HL-60 (cell line): ENCODE data around the gene MANSC4.

Source experiments
- DNase-seq, 2 experiments: peaks; one replicate each; pipeline ENCODE4 v3.0.0-alpha.2; 2010 to 2020; ENCODE audit warnings: low read depth in 1 of 2, low spot score in 1 of 2
- H3K27ac ChIP-seq: fragments of 250-450 bp; sonication (Bioruptor Pico); replicated peaks from 2 replicates; pipeline ENCODE4 v1.5.1; 2020; ENCODE audit warnings: mild to moderate bottlenecking, moderate library complexity
- H3K27me3 ChIP-seq: fragments of 250-450 bp; sonication (Bioruptor Pico); 2 replicates; pipeline ENCODE4 v1.5.1; 2021; ENCODE audit warnings: mild to moderate bottlenecking, moderate library complexity; ENCODE audit not compliant: insufficient read depth, poor library complexity, severe bottlenecking
- H3K4me3 ChIP-seq: replicated peaks from 2 replicates; pipeline ENCODE4 v1.5.1; 2011; ENCODE audit warnings: mild to moderate bottlenecking, control low read depth, low read length; ENCODE audit not compliant: insufficient read depth
- CTCF ChIP-seq: IDR thresholded peaks from one replicate; pipeline ENCODE4 v1.5.1; 2011; ENCODE audit warnings: low read length, control low read depth, inconsistent platforms; ENCODE audit not compliant: insufficient read depth
- GABPA ChIP-seq: IDR thresholded peaks from 2 replicates; pipeline ENCODE4 v1.6.1; 2012; ENCODE audit warnings: low read depth
- POLR2AphosphoS5 ChIP-seq: IDR thresholded peaks from 2 replicates; pipeline ENCODE4 v1.6.1; 2012; ENCODE audit warnings: low read depth
- REST ChIP-seq: IDR thresholded peaks from 2 replicates; pipeline ENCODE4 v1.6.1; 2012; ENCODE audit warnings: low read depth; ENCODE audit not compliant: insufficient replicate concordance
- SPI1 ChIP-seq: IDR thresholded peaks from 2 replicates; pipeline ENCODE4 v1.6.1; 2012; ENCODE audit warnings: low read depth, mild to moderate bottlenecking, borderline replicate concordance

Gene MANSC4

GRCh38 chr12:27781680-27782079 is 1.6 kb upstream of the MANSC4 start:
- Histone ChIP-seq H3K27ac (no peak overlapping the region), H3K4me3 (no peak overlapping the region), H3K27me3 (no peaks in the 10 kb centered on the region)
- DNase-seq: no peak
- TF ChIP-seq CTCF: no peak
- no peak for TF ChIP-seq POLR2AphosphoS5
- TF ChIP-seq SPI1: no peak

- Histone ChIP-seq H3K27ac (peak overlapping the region; percentile 66), H3K27me3 (no peaks in the 10 kb centered on the region), H3K4me3 (peak overlapping the region; percentile 81)
- DNase-seq: peak in 1 of 2 experiments; percentile 4
- TF ChIP-seq GABPA (no peak), SPI1 (no peak), POLR2AphosphoS5 (no peak), REST (no peak), CTCF (no peak)
Measured at GRCh38 chr12:27780612-27781408, 774 bp upstream of the MANSC4 start.

GRCh38 chr12:27779416-27779919 is 568 bp downstream of the MANSC4 start:
- DNase-seq: peak in 1 of 2 experiments; percentile 21
- Histone ChIP-seq H3K27ac (peak overlapping the region; percentile 66), H3K27me3 (no peaks in the 10 kb centered on the region)

More at GRCh38 chr12:27779416-27779919, 568 bp downstream of the MANSC4 start:
- H3K4me3 ChIP-seq: peak overlapping the region; percentile 81
- TF ChIP-seq SPI1 (no peak), CTCF (no peak), REST (no peak), POLR2AphosphoS5 (no peak)
